Activated CD8-positive, alpha-beta memory T cell treated with anti-CD3 and anti-CD28 coated beads for 48 hours (primary cell): ENCODE data around the gene HAP1.
"Not testable (repeated sequence)": the region's sequence is repeated elsewhere in the genome, so short reads cannot be mapped to it uniquely, and the experiment has no call there.

Experiments used
- DNase-seq, 3 experiments: peaks; one replicate each; pipeline ENCODE4 v3.0.0-alpha.2; 2020; ENCODE audit warnings: low read depth in 2 of 3, low spot score in 2 of 3

The HAP1 gene

GRCh38 chr17:41728056-41728455 is 6.4 kb downstream of the HAP1 start:
- no peak for DNase-seq

GRCh38 chr17:41725134-41725533 is 9.3 kb downstream of the HAP1 start:
- no peak for DNase-seq

- DNase-seq: no peak
Observed at GRCh38 chr17:41724476-41725050, 9.9 kb downstream of the HAP1 start.

GRCh38 chr17:41723801-41724475 is 10.5 kb downstream of the HAP1 start:
- DNase-seq: no peak

- DNase-seq: no peak
Observed at GRCh38 chr17:41722231-41722630, 12.2 kb downstream of the HAP1 start.

GRCh38 chr17:41718287-41718645 is 16.2 kb downstream of the HAP1 start:
- DNase-seq: no peak

- DNase-seq: no peak
Observed at GRCh38 chr17:41717408-41718286, 16.8 kb downstream of the HAP1 start.

- DNase-seq: no peak
Observed at GRCh38 chr17:41711669-41712400, 22.6 kb downstream of the HAP1 start, which contains the start of gene GAST. Gene GAST (plus strand): TSS chr17:41712331. CDS start chr17:41715437, 3,106 bp downstream.

GRCh38 chr17:41710472-41711090 is 23.9 kb downstream of the HAP1 start:
- no peak for DNase-seq

GRCh38 chr17:41707803-41708669 is 26.4 kb downstream of the HAP1 start:
- DNase-seq: no peak

GRCh38 chr17:41705271-41705991 is 29.0 kb downstream of the HAP1 start:
- no peak for DNase-seq

- DNase-seq: no peak
Observed at GRCh38 chr17:41702712-41703111, 31.7 kb downstream of the HAP1 start.

GRCh38 chr17:41700843-41701242 is 33.6 kb downstream of the HAP1 start:
- DNase-seq: not testable (repeated sequence)

GRCh38 chr17:41697122-41697962 is 37.1 kb downstream of the HAP1 start:
- no peak for DNase-seq

- peak in 2 of 3 experiments; percentile 33 to 57 for DNase-seq
Observed at GRCh38 chr17:41695954-41696757, 38.3 kb downstream of the HAP1 start.

GRCh38 chr17:41695134-41695661 is 39.2 kb downstream of the HAP1 start:
- no peak for DNase-seq
